ENCODE data around the gene TRMT112.
A peak's percentile ranks its signal among the peaks of the same experiment; 100 is the strongest.
"Not testable (repeated sequence)": the region's sequence is repeated elsewhere in the genome, so short reads cannot be mapped to it uniquely, and the experiment has no call there.

Gene TRMT112

GRCh38 chr11:64331569-64332371 is 14.4 kb upstream of the TRMT112 start:
- DNase-seq (ENCODE audit: low read depth): peak; percentile 99

- DNase-seq (ENCODE audit: low read depth): no peak
Observed at GRCh38 chr11:64330888-64331287, 13.5 kb upstream of the TRMT112 start.

GRCh38 chr11:64327993-64328392 is 10.6 kb upstream of the TRMT112 start:
- DNase-seq (ENCODE audit: low read depth): no peak

GRCh38 chr11:64327375-64327774 is 10.0 kb upstream of the TRMT112 start:
- DNase-seq (ENCODE audit: low read depth): no peak

- DNase-seq (ENCODE audit: low read depth): no peak
Observed at GRCh38 chr11:64324692-64325469, 7.5 kb upstream of the TRMT112 start.

- not testable (repeated sequence) for DNase-seq (ENCODE audit: low read depth)
Observed at GRCh38 chr11:64323984-64324383, 6.6 kb upstream of the TRMT112 start.

- no peak for DNase-seq (ENCODE audit: low read depth)
Observed at GRCh38 chr11:64323373-64323772, 6.0 kb upstream of the TRMT112 start.

GRCh38 chr11:64322925-64323260 is 5.5 kb upstream of the TRMT112 start:
- DNase-seq (ENCODE audit: low read depth): no peak

GRCh38 chr11:64321533-64321932 is 4.2 kb upstream of the TRMT112 start:
- peak; percentile 82 for DNase-seq (ENCODE audit: low read depth)

- DNase-seq (ENCODE audit: low read depth): no peak
Observed at GRCh38 chr11:64321026-64321425, 3.7 kb upstream of the TRMT112 start.

GRCh38 chr11:64320556-64320955 is 3.2 kb upstream of the TRMT112 start:
- no peak for DNase-seq (ENCODE audit: low read depth)

- DNase-seq (ENCODE audit: low read depth): no peak
Observed at GRCh38 chr11:64318766-64319761, 1.7 kb upstream of the TRMT112 start.

GRCh38 chr11:64317961-64318765 is 804 bp upstream of the TRMT112 start, which contains the start of gene PRDX5:
PRDX5 (plus strand) TSS chr11:64318121; CDS start chr11:64318216, 95 bp downstream.
- DNase-seq (ENCODE audit: low read depth): peak; percentile 92

GRCh38 chr11:64316672-64317324 is 561 bp downstream of the TRMT112 start:
- DNase-seq (ENCODE audit: low read depth): no peak

GRCh38 chr11:64315667-64316526 is 1.5 kb downstream of the TRMT112 start:
- not testable (repeated sequence) for DNase-seq (ENCODE audit: low read depth)

- no peak for DNase-seq (ENCODE audit: low read depth)
Observed at GRCh38 chr11:64314805-64315561, 2.4 kb downstream of the TRMT112 start.

- no peak for DNase-seq (ENCODE audit: low read depth)
Observed at GRCh38 chr11:64314146-64314804, 3.1 kb downstream of the TRMT112 start.

- DNase-seq (ENCODE audit: low read depth): no peak
Observed at GRCh38 chr11:64313491-64314145, 3.7 kb downstream of the TRMT112 start.

All from amniotic epithelial cell (primary cell).